ENCODE results near the gene KIAA0040. TPM values are rescaled to one million over a fixed set of nuclear protein-coding genes. Genes with fewer than 3 reads are reported as not detected.

Gene KIAA0040
- total and polyA plus RNA-seq, 4 donors, result 5.6 to 25.8 (median 17.0) TPM

GRCh38 chr1:175169286-175170018 is 23.1 kb downstream of the KIAA0040 start:
- no peak overlapping the region for H3K27ac ChIP-seq (ENCODE audit: low read depth in 1 of 2, low read length in 2 of 2)
- peaks cover 0 to 2% of the 10 kb centered on the region in 2 donors for H3K36me3 ChIP-seq (ENCODE audit: control insufficient read depth in 1 of 2, insufficient read depth in 2 of 2, low read length in 1 of 2)
- DNase-seq, result no peak
- H3K27me3 ChIP-seq (ENCODE audit: control insufficient read depth in 1 of 2, insufficient read depth in 2 of 2, low read length in 1 of 2), result no peaks in the 10 kb centered on the region
- intact Hi-C loops (cut with DNase I), result no loop called here
- no peaks in the 10 kb centered on the region for H3K9me3 ChIP-seq (ENCODE audit: control insufficient read depth, low read length)
- WGBS, 2 donors, result 80 to 83% methylated on average over 6 of the region's 6 CpGs
- H3K4me1 ChIP-seq (ENCODE audit: control insufficient read depth in 1 of 2, insufficient read depth in 2 of 2, low read length in 2 of 2), result no peaks in the 10 kb centered on the region
- H3K4me3 ChIP-seq (ENCODE audit: low read length in 2 of 2), result no peak overlapping the region
- no peak for ATAC-seq (ENCODE audit: low FRiP score)

- no peak for DNase-seq
- no peaks in the 10 kb centered on the region for H3K27me3 ChIP-seq (ENCODE audit: control insufficient read depth in 1 of 2, insufficient read depth in 2 of 2, low read length in 1 of 2)
- no peak overlapping the region for H3K27ac ChIP-seq (ENCODE audit: low read depth in 1 of 2, low read length in 2 of 2)
- H3K36me3 ChIP-seq (ENCODE audit: control insufficient read depth in 1 of 2, insufficient read depth in 2 of 2, low read length in 1 of 2), result peaks cover 0 to 4% of the 10 kb centered on the region in 2 donors
- H3K4me3 ChIP-seq (ENCODE audit: low read length in 2 of 2), result no peak overlapping the region
- no peak for ATAC-seq (ENCODE audit: low FRiP score)
- no peaks in the 10 kb centered on the region for H3K4me1 ChIP-seq (ENCODE audit: control insufficient read depth in 1 of 2, insufficient read depth in 2 of 2, low read length in 2 of 2)
- WGBS, 2 donors, result 91 to 94% methylated on average over 4 of the region's 4 CpGs
- H3K9me3 ChIP-seq (ENCODE audit: control insufficient read depth, low read length), result no peaks in the 10 kb centered on the region
- intact Hi-C loops (cut with DNase I), result no loop called here
These were observed 23.8 kb downstream of the KIAA0040 start for GRCh38 chr1:175168782-175169181.

- no peak overlapping the region for H3K4me3 ChIP-seq (ENCODE audit: low read length in 2 of 2)
- ATAC-seq (ENCODE audit: low FRiP score), result no peak
- intact Hi-C loops (cut with DNase I), result no loop called here
- no peak for DNase-seq
- WGBS, 2 donors, result 94 to 99% methylated on average over 2 of the region's 2 CpGs
- H3K36me3 ChIP-seq (ENCODE audit: control insufficient read depth in 1 of 2, insufficient read depth in 2 of 2, low read length in 1 of 2), result peaks cover 0 to 6% of the 10 kb centered on the region in 2 donors
- H3K27ac ChIP-seq (ENCODE audit: low read depth in 1 of 2, low read length in 2 of 2), result no peak overlapping the region
- H3K9me3 ChIP-seq (ENCODE audit: control insufficient read depth, low read length), result no peaks in the 10 kb centered on the region
- H3K4me1 ChIP-seq (ENCODE audit: control insufficient read depth in 1 of 2, insufficient read depth in 2 of 2, low read length in 2 of 2), result no peaks in the 10 kb centered on the region
- no peaks in the 10 kb centered on the region for H3K27me3 ChIP-seq (ENCODE audit: control insufficient read depth in 1 of 2, insufficient read depth in 2 of 2, low read length in 1 of 2)
These were observed 24.7 kb downstream of the KIAA0040 start for GRCh38 chr1:175167861-175168260.

- Histone ChIP-seq H3K4me3 (ENCODE audit: low read length in 2 of 2) (no peak overlapping the region), H3K27me3 (ENCODE audit: control insufficient read depth in 1 of 2, insufficient read depth in 2 of 2, low read length in 1 of 2) (no peaks in the 10 kb centered on the region), H3K4me1 (ENCODE audit: control insufficient read depth in 1 of 2, insufficient read depth in 2 of 2, low read length in 2 of 2) (no peaks in the 10 kb centered on the region), H3K9me3 (ENCODE audit: control insufficient read depth, low read length) (no peaks in the 10 kb centered on the region), H3K27ac (ENCODE audit: low read depth in 1 of 2, low read length in 2 of 2) (no peak overlapping the region), H3K36me3 (ENCODE audit: control insufficient read depth in 1 of 2, insufficient read depth in 2 of 2, low read length in 1 of 2) (peaks cover 0 to 6% of the 10 kb centered on the region in 2 donors)
- intact Hi-C loops (cut with DNase I), result no loop called here
- DNase-seq (no peak), ATAC-seq (ENCODE audit: low FRiP score) (no peak)
- 88 to 90% methylated on average over 5 of the region's 5 CpGs for WGBS, 2 donors
These were observed 25.8 kb downstream of the KIAA0040 start for GRCh38 chr1:175166746-175167145.

GRCh38 chr1:175164751-175165150 is 27.8 kb downstream of the KIAA0040 start:
- H3K4me1 ChIP-seq (ENCODE audit: control insufficient read depth in 1 of 2, insufficient read depth in 2 of 2, low read length in 2 of 2), result no peaks in the 10 kb centered on the region
- ATAC-seq (ENCODE audit: low FRiP score), result no peak
- intact Hi-C loops (cut with DNase I), result no loop called here
- 82 to 92% methylated on average over 2 of the region's 2 CpGs for WGBS, 2 donors
- DNase-seq, result no peak
- no peak overlapping the region for H3K27ac ChIP-seq (ENCODE audit: low read depth in 1 of 2, low read length in 2 of 2)
- no peaks in the 10 kb centered on the region for H3K9me3 ChIP-seq (ENCODE audit: control insufficient read depth, low read length)
- H3K27me3 ChIP-seq (ENCODE audit: control insufficient read depth in 1 of 2, insufficient read depth in 2 of 2, low read length in 1 of 2), result no peaks in the 10 kb centered on the region
- H3K36me3 ChIP-seq (ENCODE audit: control insufficient read depth in 1 of 2, insufficient read depth in 2 of 2, low read length in 1 of 2), result peaks cover 4 to 14% of the 10 kb centered on the region in 2 donors
- no peak overlapping the region for H3K4me3 ChIP-seq (ENCODE audit: low read length in 2 of 2)

- intact Hi-C loops (cut with DNase I), result no loop called here
- Histone ChIP-seq H3K27me3 (ENCODE audit: control insufficient read depth in 1 of 2, insufficient read depth in 2 of 2, low read length in 1 of 2) (no peaks in the 10 kb centered on the region), H3K4me3 (ENCODE audit: low read length in 2 of 2) (no peak overlapping the region)
These were observed 28.9 kb downstream of the KIAA0040 start for GRCh38 chr1:175163702-175164101.

GRCh38 chr1:175162955-175163354 is 29.6 kb downstream of the KIAA0040 start:
- Histone ChIP-seq H3K4me1 (ENCODE audit: control insufficient read depth in 1 of 2, insufficient read depth in 2 of 2, low read length in 2 of 2) (no peaks in the 10 kb centered on the region), H3K27ac (ENCODE audit: low read depth in 1 of 2, low read length in 2 of 2) (no peak overlapping the region), H3K36me3 (ENCODE audit: control insufficient read depth in 1 of 2, insufficient read depth in 2 of 2, low read length in 1 of 2) (peaks cover 4 to 14% of the 10 kb centered on the region in 2 donors), H3K4me3 (ENCODE audit: low read length in 2 of 2) (no peak overlapping the region), H3K27me3 (ENCODE audit: control insufficient read depth in 1 of 2, insufficient read depth in 2 of 2, low read length in 1 of 2) (no peaks in the 10 kb centered on the region), H3K9me3 (ENCODE audit: control insufficient read depth, low read length) (no peaks in the 10 kb centered on the region)
- intact Hi-C loops (cut with DNase I), result no loop called here
- WGBS, 2 donors, result 75 to 81% methylated on average over 4 of the region's 4 CpGs
- DNase-seq (no peak), ATAC-seq (ENCODE audit: low FRiP score) (no peak)

More at GRCh38 chr1:175163702-175164101, 28.9 kb downstream of the KIAA0040 start:
- no peak for ATAC-seq (ENCODE audit: low FRiP score)
- Histone ChIP-seq H3K9me3 (ENCODE audit: control insufficient read depth, low read length) (no peaks in the 10 kb centered on the region), H3K4me1 (ENCODE audit: control insufficient read depth in 1 of 2, insufficient read depth in 2 of 2, low read length in 2 of 2) (no peaks in the 10 kb centered on the region), H3K36me3 (ENCODE audit: control insufficient read depth in 1 of 2, insufficient read depth in 2 of 2, low read length in 1 of 2) (peaks cover 4 to 14% of the 10 kb centered on the region in 2 donors), H3K27ac (ENCODE audit: low read depth in 1 of 2, low read length in 2 of 2) (no peak overlapping the region)
- no peak for DNase-seq
- 64 to 78% methylated on average over 4 of the region's 4 CpGs for WGBS, 2 donors

- Histone ChIP-seq H3K9me3 (ENCODE audit: control insufficient read depth, low read length) (no peaks in the 10 kb centered on the region), H3K27me3 (ENCODE audit: control insufficient read depth in 1 of 2, insufficient read depth in 2 of 2, low read length in 1 of 2) (no peaks in the 10 kb centered on the region), H3K27ac (ENCODE audit: low read depth in 1 of 2, low read length in 2 of 2) (no peak overlapping the region), H3K36me3 (ENCODE audit: control insufficient read depth in 1 of 2, insufficient read depth in 2 of 2, low read length in 1 of 2) (peaks cover 4 to 8% of the 10 kb centered on the region in 2 donors), H3K4me1 (ENCODE audit: control insufficient read depth in 1 of 2, insufficient read depth in 2 of 2, low read length in 2 of 2) (no peaks in the 10 kb centered on the region), H3K4me3 (ENCODE audit: low read length in 2 of 2) (no peak overlapping the region)
- no peak for ATAC-seq (ENCODE audit: low FRiP score)
- intact Hi-C loops (cut with DNase I), result loop anchor here in 1 of 2 donors (5.0 to 10.0 kb wide), 3 partner anchors 64 to 1687 kb away; no protein-coding TSS in a partner anchor
- WGBS, 2 donors, result 86 to 88% methylated on average over 6 of the region's 6 CpGs
- DNase-seq, result no peak
These were observed 34.4 kb downstream of the KIAA0040 start for GRCh38 chr1:175158170-175158591.

GRCh38 chr1:175157200-175157599 is 35.4 kb downstream of the KIAA0040 start:
- Histone ChIP-seq H3K36me3 (ENCODE audit: control insufficient read depth in 1 of 2, insufficient read depth in 2 of 2, low read length in 1 of 2) (peaks cover 4 to 8% of the 10 kb centered on the region in 2 donors), H3K27me3 (ENCODE audit: control insufficient read depth in 1 of 2, insufficient read depth in 2 of 2, low read length in 1 of 2) (no peaks in the 10 kb centered on the region), H3K27ac (ENCODE audit: low read depth in 1 of 2, low read length in 2 of 2) (no peak overlapping the region), H3K4me3 (ENCODE audit: low read length in 2 of 2) (no peak overlapping the region), H3K4me1 (ENCODE audit: control insufficient read depth in 1 of 2, insufficient read depth in 2 of 2, low read length in 2 of 2) (no peaks in the 10 kb centered on the region), H3K9me3 (ENCODE audit: control insufficient read depth, low read length) (no peaks in the 10 kb centered on the region)
- WGBS, 2 donors, result 80 to 91% methylated on average over 2 of the region's 2 CpGs
- ATAC-seq (ENCODE audit: low FRiP score) (no peak), DNase-seq (no peak)
- intact Hi-C loops (cut with DNase I), result loop anchor here in 1 of 2 donors (5.0 to 10.0 kb wide), 3 partner anchors 65 to 1688 kb away; no protein-coding TSS in a partner anchor

Measured in aorta (tissue), 5 donors.